GM23338 (cell line): ENCODE results near the gene CUX1. TPM values are rescaled to one million over a fixed set of nuclear protein-coding genes. Genes with fewer than 3 reads are reported as not detected.

Source experiments
- ATAC-seq: fragments of 200-7000 bp; cut with Tn5 transposase; 3 replicates; pipeline ENCODE4 v1.9.1; 2020
- DNase-seq: peaks from one replicate; pipeline ENCODE4 v3.0.0-alpha.2; 2015; ENCODE audit warnings: low spot score
- H2AFZ ChIP-seq: fragments of 200-600 bp; sonication (generic); 2 replicates; pipeline ENCODE4 v1.8.0; 2016; ENCODE audit warnings: antibody characterized with exemption, mild to moderate bottlenecking, moderate library complexity
- H3F3A ChIP-seq: fragments of 200-600 bp; sonication (generic); replicated peaks from 2 replicates; pipeline ENCODE4 v1.8.0; 2017; ENCODE audit warnings: antibody characterized with exemption, mixed run types, low read depth
- H3K27ac ChIP-seq: fragments of 200-600 bp; sonication (generic); 2 replicates; pipeline ENCODE4 v1.6.1; 2016; ENCODE audit warnings: low read depth
- H3K27me3 ChIP-seq: fragments of 200-600 bp; sonication (generic); 2 replicates; pipeline ENCODE4 v1.8.0; 2016; ENCODE audit warnings: mild to moderate bottlenecking, mixed run types, moderate library complexity; ENCODE audit not compliant: insufficient read depth
- H3K36me3 ChIP-seq: fragments of 200-600 bp; sonication (generic); 2 replicates; pipeline ENCODE4 v1.8.0; 2016; ENCODE audit warnings: mild to moderate bottlenecking; ENCODE audit not compliant: insufficient read depth
- H3K4me1 ChIP-seq: fragments of 200-600 bp; sonication (generic); 2 replicates; pipeline ENCODE4 v1.8.0; 2016; ENCODE audit warnings: mild to moderate bottlenecking, moderate library complexity; ENCODE audit not compliant: insufficient read depth
- H3K4me2 ChIP-seq: fragments of 200-600 bp; sonication (generic); 2 replicates; pipeline ENCODE4 v1.7.1; 2017; ENCODE audit warnings: mixed run types
- H3K4me3 ChIP-seq: fragments of 200-600 bp; sonication (generic); 2 replicates; pipeline ENCODE4 v1.6.1; 2016; ENCODE audit warnings: mixed run types
- H3K79me2 ChIP-seq: fragments of 200-600 bp; sonication (generic); replicated peaks from 2 replicates; pipeline ENCODE4 v1.8.0; 2017; ENCODE audit warnings: mild to moderate bottlenecking; ENCODE audit not compliant: insufficient read depth
- H3K9me2 ChIP-seq: fragments of 200-600 bp; sonication (generic); 2 replicates; pipeline ENCODE4 v1.8.0; 2017; ENCODE audit not compliant: insufficient read depth
- H4K20me1 ChIP-seq: fragments of 200-600 bp; sonication (generic); replicated peaks from 2 replicates; pipeline ENCODE4 v1.8.0; 2017; ENCODE audit warnings: mild to moderate bottlenecking; ENCODE audit not compliant: insufficient read depth
- H3K27ac Mint-ChIP-seq: 2 replicates; pipeline ENCODE4 v1.8.0; 2020; ENCODE audit warnings: inconsistent platforms, mild to moderate bottlenecking, moderate library complexity, mixed read lengths
- H3K27me3 Mint-ChIP-seq: 3 replicates; pipeline ENCODE4 v1.8.0; 2022; ENCODE audit warnings: low read depth, mild to moderate bottlenecking, moderate library complexity, mixed read lengths, inconsistent platforms; ENCODE audit not compliant: insufficient read depth, poor library complexity
- H3K36me3 Mint-ChIP-seq: 3 replicates; pipeline ENCODE4 v1.8.0; 2021; ENCODE audit warnings: low read depth, mild to moderate bottlenecking, inconsistent platforms, moderate library complexity, mixed read lengths
- H3K4me1 Mint-ChIP-seq: 3 replicates; pipeline ENCODE4 v1.8.0; 2020; ENCODE audit warnings: mild to moderate bottlenecking, inconsistent platforms, mixed read lengths
- H3K4me3 Mint-ChIP-seq: 3 replicates; pipeline ENCODE4 v1.8.0; 2021; ENCODE audit warnings: moderate library complexity, mild to moderate bottlenecking, inconsistent platforms, mixed read lengths
- H3K9me3 Mint-ChIP-seq: 3 replicates; pipeline ENCODE4 v1.8.0; 2020; ENCODE audit warnings: moderate library complexity, mild to moderate bottlenecking, inconsistent platforms, mixed read lengths
- CREB1 ChIP-seq: fragments of 250-450 bp; sonication (Bioruptor Pico); IDR thresholded peaks from 2 replicates; pipeline ENCODE4 v1.5.0; 2020; ENCODE audit warnings: low read depth, mild to moderate bottlenecking, moderate library complexity
- CTCF ChIP-seq, 2 experiments: fragments of 200-600 bp in 1 of 2; sonication (generic) in 1 of 2; conservative IDR thresholded peaks; 2 replicates each; pipeline versions ENCODE4 v1.5.1 to v1.6.1; 2016 to 2017; ENCODE audit warnings: antibody characterized with exemption in 2 of 2, low read depth in 2 of 2, mild to moderate bottlenecking in 2 of 2, moderate library complexity in 1 of 2
- EZH2 ChIP-seq: fragments of 200-600 bp; sonication (generic); IDR thresholded peaks from one replicate; pipeline ENCODE4 v1.8.0; 2017; ENCODE audit warnings: antibody characterized with exemption, mild to moderate bottlenecking, low read depth; ENCODE audit not compliant: unreplicated experiment
- JUNB ChIP-seq: IDR thresholded peaks from one replicate; pipeline ENCODE4 v1.6.1; 2016; ENCODE audit warnings: antibody characterized with exemption; ENCODE audit not compliant: unreplicated experiment
- NANOG ChIP-seq: IDR thresholded peaks from 2 replicates; pipeline ENCODE4 v1.6.1; 2016; ENCODE audit warnings: antibody characterized with exemption, borderline replicate concordance
- STAT1 ChIP-seq: IDR thresholded peaks from one replicate; pipeline ENCODE4 v1.6.1; 2016; ENCODE audit warnings: antibody characterized with exemption; ENCODE audit not compliant: unreplicated experiment
- polyA plus RNA-seq: library from polyadenylated mRNA; unstranded; fragments of >200 nt; fragmentation: Nextera tagmentation; extraction: Ambion mirVana; gene quantifications from 2 replicates; pipeline ENCODE4 v1.2.1, GENCODE V29; 2016
- total RNA-seq: library from RNA; depleted of rRNA; stranded (reverse); fragments of >200 nt; shearing (Covaris generic); gene quantifications from 2 replicates; pipeline ENCODE4 v1.2.3, GENCODE V29; 2014
- TF ChIP-seq, protein P1 (sequence below): IDR thresholded peaks from 2 replicates; pipeline ENCODE4 v1.6.1; 2016; ENCODE audit warnings: antibody characterized with exemption
- TF ChIP-seq, protein P2 (sequence below): fragments of 250-450 bp; sonication (Bioruptor Pico); IDR thresholded peaks from 2 replicates; pipeline ENCODE4 v1.5.0; 2020; ENCODE audit warnings: mild to moderate bottlenecking, moderate library complexity

CUX1 gene
- total and polyA plus RNA-seq, 2 experiments from 2014 or later, result 49.9 to 64.0 TPM

GRCh38 chr7:102261451-102261850 is 444.0 kb downstream of the CUX1 start:
- 0 out of 2 replicates have a peak, but pooled peaks cover 3% of the 10 kb centered on the region for H4K20me1 ChIP-seq
- no peak overlapping the region for H3K4me3 ChIP-seq
- no peak overlapping the region for H3K27ac Mint-ChIP-seq
- no peaks in the 10 kb centered on the region for H3K36me3 Mint-ChIP-seq
- 0 out of 2 replicates have a peak, but pooled peaks cover 4% of the 10 kb centered on the region for H3F3A ChIP-seq
- ATAC-seq, result no peak
- no peaks in the 10 kb centered on the region for H3K9me2 ChIP-seq
- no peak for DNase-seq
- no peaks in the 10 kb centered on the region for H3K36me3 ChIP-seq
- H3K27me3 ChIP-seq, result no peaks in the 10 kb centered on the region
- H3K9me3 Mint-ChIP-seq, result no peaks in the 10 kb centered on the region
- no peaks in the 10 kb centered on the region for H3K79me2 ChIP-seq
- peaks cover 10% of the 10 kb centered on the region for H3K4me1 Mint-ChIP-seq
- no peak for TF ChIP-seq NANOG
- TF ChIP-seq, protein P1, sequence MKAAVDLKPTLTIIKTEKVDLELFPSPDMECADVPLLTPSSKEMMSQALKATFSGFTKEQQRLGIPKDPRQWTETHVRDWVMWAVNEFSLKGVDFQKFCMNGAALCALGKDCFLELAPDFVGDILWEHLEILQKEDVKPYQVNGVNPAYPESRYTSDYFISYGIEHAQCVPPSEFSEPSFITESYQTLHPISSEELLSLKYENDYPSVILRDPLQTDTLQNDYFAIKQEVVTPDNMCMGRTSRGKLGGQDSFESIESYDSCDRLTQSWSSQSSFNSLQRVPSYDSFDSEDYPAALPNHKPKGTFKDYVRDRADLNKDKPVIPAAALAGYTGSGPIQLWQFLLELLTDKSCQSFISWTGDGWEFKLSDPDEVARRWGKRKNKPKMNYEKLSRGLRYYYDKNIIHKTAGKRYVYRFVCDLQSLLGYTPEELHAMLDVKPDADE, result no peak
- TF ChIP-seq EZH2, result no peak
- TF ChIP-seq CTCF (conservative IDR thresholded peaks at IDR 0.05; ENCODE audit: low read depth in 2 of 2), result no peak
- no peak for TF ChIP-seq CREB1 (CRISPR knock-in tag)
- H3K27me3 Mint-ChIP-seq, result peaks cover 16% of the 10 kb centered on the region
- no peak overlapping the region for H3K27ac ChIP-seq
- no peak overlapping the region for H3K4me2 ChIP-seq
- no peak overlapping the region for H2AFZ ChIP-seq
- no peak overlapping the region for H3K4me3 Mint-ChIP-seq
- H3K4me1 ChIP-seq, result no peaks in the 10 kb centered on the region

- peaks cover 5% of the 10 kb centered on the region for H3K4me1 Mint-ChIP-seq
- no peak overlapping the region for H3K27ac Mint-ChIP-seq
- Histone ChIP-seq H3K36me3 (no peaks in the 10 kb centered on the region), H3K9me2 (no peaks in the 10 kb centered on the region), H3K4me3 (no peak overlapping the region), H2AFZ (no peak overlapping the region), H3K4me2 (no peak overlapping the region), H4K20me1 (0 out of 2 replicates have a peak, but pooled peaks cover 3% of the 10 kb centered on the region), H3F3A (0 out of 2 replicates have a peak, but pooled peaks cover 4% of the 10 kb centered on the region), H3K4me1 (no peaks in the 10 kb centered on the region), H3K79me2 (no peaks in the 10 kb centered on the region), H3K27me3 (no peaks in the 10 kb centered on the region), H3K27ac (no peak overlapping the region)
- peaks cover 15% of the 10 kb centered on the region for H3K27me3 Mint-ChIP-seq
- DNase-seq, result no peak
- no peaks in the 10 kb centered on the region for H3K9me3 Mint-ChIP-seq
- H3K4me3 Mint-ChIP-seq, result no peak overlapping the region
- ATAC-seq, result no peak
- H3K36me3 Mint-ChIP-seq, result no peaks in the 10 kb centered on the region
- TF ChIP-seq JUNB (no peak), EZH2 (no peak), STAT1 (no peak), NANOG (no peak), CREB1 (CRISPR knock-in tag) (no peak), CTCF (conservative IDR thresholded peaks at IDR 0.05; ENCODE audit: low read depth in 2 of 2) (no peak)
- TF ChIP-seq, protein P1, result no peak
- TF ChIP-seq, protein P2, sequence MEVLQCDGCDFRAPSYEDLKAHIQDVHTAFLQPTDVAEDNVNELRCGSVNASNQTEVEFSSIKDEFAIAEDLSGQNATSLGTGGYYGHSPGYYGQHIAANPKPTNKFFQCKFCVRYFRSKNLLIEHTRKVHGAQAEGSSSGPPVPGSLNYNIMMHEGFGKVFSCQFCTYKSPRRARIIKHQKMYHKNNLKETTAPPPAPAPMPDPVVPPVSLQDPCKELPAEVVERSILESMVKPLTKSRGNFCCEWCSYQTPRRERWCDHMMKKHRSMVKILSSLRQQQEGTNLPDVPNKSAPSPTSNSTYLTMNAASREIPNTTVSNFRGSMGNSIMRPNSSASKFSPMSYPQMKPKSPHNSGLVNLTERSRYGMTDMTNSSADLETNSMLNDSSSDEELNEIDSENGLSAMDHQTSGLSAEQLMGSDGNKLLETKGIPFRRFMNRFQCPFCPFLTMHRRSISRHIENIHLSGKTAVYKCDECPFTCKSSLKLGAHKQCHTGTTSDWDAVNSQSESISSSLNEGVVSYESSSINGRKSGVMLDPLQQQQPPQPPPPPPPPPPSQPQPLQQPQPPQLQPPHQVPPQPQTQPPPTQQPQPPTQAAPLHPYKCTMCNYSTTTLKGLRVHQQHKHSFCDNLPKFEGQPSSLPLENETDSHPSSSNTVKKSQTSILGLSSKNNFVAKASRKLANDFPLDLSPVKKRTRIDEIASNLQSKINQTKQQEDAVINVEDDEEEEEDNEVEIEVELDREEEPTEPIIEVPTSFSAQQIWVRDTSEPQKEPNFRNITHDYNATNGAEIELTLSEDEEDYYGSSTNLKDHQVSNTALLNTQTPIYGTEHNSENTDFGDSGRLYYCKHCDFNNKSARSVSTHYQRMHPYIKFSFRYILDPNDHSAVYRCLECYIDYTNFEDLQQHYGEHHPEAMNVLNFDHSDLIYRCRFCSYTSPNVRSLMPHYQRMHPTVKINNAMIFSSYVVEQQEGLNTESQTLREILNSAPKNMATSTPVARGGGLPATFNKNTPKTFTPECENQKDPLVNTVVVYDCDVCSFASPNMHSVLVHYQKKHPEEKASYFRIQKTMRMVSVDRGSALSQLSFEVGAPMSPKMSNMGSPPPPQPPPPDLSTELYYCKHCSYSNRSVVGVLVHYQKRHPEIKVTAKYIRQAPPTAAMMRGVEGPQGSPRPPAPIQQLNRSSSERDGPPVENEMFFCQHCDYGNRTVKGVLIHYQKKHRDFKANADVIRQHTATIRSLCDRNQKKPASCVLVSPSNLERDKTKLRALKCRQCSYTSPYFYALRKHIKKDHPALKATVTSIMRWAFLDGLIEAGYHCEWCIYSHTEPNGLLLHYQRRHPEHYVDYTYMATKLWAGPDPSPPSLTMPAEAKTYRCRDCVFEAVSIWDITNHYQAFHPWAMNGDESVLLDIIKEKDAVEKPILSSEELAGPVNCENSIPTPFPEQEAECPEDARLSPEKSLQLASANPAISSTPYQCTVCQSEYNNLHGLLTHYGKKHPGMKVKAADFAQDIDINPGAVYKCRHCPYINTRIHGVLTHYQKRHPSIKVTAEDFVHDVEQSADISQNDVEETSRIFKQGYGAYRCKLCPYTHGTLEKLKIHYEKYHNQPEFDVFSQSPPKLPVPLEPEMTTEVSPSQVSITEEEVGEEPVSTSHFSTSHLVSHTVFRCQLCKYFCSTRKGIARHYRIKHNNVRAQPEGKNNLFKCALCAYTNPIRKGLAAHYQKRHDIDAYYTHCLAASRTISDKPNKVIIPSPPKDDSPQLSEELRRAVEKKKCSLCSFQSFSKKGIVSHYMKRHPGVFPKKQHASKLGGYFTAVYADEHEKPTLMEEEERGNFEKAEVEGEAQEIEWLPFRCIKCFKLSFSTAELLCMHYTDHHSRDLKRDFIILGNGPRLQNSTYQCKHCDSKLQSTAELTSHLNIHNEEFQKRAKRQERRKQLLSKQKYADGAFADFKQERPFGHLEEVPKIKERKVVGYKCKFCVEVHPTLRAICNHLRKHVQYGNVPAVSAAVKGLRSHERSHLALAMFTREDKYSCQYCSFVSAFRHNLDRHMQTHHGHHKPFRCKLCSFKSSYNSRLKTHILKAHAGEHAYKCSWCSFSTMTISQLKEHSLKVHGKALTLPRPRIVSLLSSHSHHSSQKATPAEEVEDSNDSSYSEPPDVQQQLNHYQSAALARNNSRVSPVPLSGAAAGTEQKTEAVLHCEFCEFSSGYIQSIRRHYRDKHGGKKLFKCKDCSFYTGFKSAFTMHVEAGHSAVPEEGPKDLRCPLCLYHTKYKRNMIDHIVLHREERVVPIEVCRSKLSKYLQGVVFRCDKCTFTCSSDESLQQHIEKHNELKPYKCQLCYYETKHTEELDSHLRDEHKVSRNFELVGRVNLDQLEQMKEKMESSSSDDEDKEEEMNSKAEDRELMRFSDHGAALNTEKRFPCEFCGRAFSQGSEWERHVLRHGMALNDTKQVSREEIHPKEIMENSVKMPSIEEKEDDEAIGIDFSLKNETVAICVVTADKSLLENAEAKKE (CRISPR knock-in tag), result no peak
Observed at GRCh38 chr7:102262546-102262945, 445.1 kb downstream of the CUX1 start.
